Right renal pelvis (tissue), 4 donors: ENCODE data around the gene FLII. TPM values are rescaled to one million over a fixed set of nuclear protein-coding genes. Genes with fewer than 3 reads are reported as not detected.
A peak's percentile ranks its signal among the peaks of the same experiment; 100 is the strongest.

ENCODE experiments used
- DNase-seq, 4 donors: peaks; one replicate each; pipeline ENCODE4 v3.0.0-alpha.2; 2013; ENCODE audit warnings: low read depth in 4 of 4, low spot score in 3 of 4, missing footprints in 1 of 4
- polyA plus RNA-seq, 4 donors: library from polyadenylated mRNA; unstranded; fragments of 120-200 nt; gene quantifications; one replicate each; pipeline ENCODE4 v1.2.1, GENCODE V29; 2013; ENCODE audit not compliant: insufficient read length in 4 of 4

FLII gene
- polyA plus RNA-seq, 4 donors: 128 to 144 (median 136) TPM

DNA sequence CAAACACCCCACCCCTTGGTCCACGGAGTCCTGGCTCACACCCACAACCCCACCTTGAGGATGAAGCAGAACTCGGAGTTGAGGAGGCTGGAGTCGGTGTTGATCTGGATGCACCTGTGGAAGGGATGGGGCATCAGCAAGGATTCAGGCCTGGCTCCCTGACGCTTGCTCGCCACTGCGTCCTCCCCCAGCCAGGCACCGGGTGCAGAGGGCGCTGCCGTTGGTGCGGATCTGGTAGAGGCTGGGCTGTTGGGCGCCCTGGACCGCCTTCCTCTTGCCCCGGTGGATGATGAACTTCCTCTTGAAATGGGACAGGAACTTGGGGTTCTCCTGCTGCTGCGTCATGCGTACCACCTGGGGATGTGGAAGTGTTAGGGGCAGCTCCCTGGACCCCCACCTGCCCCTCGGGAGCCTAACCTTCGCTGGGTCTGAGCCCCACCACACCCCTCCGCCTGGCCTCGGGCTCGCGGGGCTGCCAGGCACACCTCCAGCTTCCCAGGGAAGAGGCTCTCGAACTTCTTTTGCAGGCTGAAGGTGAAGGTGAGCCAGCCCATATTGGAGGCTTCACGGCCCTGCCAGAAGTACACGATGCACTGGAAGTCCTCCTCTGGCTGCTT lies 12.3 kb downstream of the FLII start:
- DNase-seq: no peak

DNA sequence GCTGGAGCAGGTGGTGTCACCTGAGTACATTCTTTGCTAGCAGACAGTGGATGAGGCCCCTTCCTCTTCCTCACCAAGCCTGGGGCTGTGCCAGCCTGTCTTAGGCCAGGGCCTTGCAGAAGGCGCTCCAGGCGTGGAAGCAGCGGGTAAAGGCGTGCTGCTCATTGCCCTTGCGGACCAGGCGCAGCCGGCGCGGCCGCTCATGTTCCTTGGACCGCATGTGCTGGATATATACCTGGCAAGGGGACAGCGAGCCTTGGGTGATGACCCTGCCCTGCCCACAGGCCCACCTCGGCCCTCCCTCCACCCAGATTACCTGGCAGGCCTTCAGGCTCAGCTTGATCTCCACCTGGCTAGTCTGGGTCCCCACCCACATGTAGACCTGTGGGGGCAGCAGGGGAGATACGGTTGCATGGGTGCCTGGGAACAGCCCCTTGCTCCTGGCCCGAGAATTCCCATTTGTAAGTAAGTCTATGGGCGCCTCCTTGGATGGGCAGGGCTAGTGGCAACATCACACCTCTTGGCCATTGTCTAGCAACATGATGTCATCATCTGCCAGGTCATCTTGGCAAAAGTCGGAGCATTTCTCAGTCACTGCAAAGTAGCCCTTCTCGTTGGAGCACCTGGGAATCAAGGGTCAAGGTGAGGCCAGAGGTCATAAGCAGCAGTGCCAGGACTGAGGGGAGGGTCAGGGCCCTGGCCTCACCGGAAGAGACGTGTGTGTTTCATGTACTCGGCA lies 13.3 kb downstream of the FLII start:
- no peak for DNase-seq

DNA sequence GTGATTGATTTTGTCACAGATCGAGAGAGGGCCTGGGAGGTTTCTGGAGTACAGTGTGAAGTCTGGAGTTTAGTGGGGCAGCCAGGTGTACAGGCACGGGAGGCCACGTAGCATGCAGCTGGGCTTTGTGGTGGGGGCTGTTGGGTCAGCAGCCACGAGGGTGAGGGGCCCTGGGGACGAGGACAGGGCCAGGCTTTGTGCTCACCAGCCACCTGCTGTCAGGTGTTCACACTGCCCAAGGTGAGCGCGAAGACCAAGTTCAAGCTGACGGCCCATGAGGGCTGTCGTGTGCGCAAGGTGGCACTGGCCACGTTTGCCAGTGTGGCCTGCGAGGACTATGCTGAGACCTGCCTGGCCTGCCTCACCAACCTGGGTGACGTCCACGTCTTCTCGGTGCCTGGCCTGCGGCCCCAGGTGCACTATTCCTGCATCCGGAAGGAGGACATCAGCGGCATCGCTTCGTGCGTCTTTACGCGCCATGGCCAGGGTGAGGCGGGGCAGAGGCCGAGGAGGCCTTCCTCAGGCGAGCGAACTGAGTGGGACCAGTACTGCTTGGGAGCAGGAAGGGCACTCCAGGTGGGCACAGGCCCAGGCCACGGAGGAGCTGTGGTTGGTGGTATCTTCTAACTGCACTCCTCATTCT lies 17.2 kb downstream of the FLII start:
- DNase-seq: no peak

DNA sequence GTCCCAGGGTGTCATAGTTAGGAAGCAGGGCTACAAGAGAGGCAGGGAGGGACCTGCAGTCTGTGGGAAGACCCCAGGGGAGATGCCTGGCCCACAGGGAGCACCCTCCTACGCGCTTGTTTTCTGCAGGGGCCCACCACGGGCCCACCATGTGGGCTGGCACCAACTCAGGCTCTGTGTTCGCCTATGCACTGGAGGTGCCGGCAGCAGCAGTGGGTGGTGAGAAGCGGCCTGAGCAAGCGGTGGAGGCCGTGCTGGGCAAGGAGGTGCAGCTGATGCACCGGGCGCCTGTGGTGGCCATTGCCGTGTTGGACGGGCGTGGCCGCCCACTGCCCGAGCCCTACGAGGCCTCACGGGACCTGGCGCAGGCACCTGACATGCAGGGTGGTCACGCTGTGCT lies 18.1 kb downstream of the FLII start:
- DNase-seq: no peak

DNA sequence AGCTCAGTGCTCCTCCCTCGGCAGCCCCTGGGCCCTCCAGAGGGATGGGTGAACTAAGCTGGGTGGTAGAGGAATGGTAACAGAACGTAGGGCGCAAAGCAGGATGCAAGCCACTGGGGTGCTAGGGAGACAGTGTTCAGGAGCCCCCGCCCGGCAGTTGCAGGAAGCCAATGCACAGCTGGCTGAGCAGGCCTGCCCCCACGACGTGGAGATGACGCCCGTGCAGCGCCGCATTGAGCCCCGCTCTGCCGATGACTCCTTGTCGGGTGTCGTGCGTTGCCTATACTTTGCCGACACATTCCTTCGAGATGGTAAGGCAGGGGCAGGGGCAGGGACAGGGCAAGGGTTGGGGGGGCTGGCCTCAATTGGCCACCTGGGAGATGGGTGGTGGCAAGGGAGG lies 20.2 kb downstream of the FLII start:
- no peak for DNase-seq

DNA sequence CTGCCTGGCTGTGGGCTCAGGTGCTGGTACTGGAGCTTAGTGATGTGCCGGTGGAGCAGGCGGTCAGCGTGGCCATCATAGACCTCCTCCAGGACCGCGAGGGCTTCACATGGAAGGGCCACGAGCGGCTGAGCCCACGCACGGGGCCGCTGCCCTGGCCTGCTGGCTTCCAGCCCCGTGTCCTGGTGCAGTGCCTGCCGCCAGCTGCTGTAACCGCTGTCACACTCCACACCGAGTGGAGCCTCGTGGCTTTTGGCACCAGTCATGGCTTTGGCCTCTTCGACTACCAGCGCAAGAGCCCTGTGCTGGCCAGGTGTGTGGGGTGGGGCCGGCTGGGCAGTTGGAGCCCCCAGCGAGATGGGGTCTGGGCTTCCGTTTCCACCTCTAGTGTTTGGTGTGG lies 21.1 kb downstream of the FLII start:
- no peak for DNase-seq

DNA sequence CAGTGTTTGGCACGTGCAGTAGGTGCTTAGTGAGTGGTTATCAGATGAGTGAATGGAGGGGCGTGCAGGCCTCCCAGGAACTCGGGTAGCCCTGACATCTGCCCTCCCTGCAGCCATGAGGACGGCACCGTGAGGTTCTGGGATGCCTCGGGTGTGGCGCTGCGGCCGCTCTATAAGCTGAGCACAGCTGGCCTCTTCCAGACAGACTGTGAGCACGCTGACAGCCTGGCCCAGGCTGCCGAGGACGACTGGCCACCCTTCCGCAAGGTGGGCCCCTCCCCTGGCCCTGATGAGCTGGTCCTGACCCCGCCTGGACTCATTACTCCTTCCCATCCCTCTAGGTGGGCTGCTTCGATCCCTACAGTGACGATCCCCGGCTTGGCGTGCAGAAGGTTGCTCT lies 22.0 kb downstream of the FLII start:
- no peak for DNase-seq

DNA sequence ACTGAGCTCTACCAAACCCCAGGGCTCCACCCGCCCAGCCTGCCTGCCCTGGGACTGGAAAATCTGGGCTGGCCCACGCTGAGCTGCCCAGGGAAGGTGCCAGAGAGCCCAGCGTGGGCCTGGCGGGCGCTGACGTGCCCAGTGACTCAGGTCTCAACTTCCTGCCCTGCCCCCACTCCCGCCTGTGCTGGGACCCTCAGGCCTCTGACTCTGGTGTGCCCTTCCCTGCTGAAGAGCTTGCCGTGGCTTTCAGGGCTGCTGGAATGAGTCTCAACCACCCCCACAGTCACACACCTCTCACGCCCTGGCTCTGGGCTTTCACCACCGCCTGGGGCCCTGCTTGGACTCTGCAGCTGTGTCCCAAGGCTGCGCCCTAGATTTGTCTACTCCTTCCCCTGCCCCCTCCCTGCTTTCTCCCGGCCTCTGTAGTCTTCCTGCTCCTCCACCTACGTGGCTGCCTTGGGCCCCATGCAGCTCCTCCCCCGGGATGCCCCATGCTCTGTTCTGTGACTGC lies 22.7 kb downstream of the FLII start:
- no peak for DNase-seq

DNA sequence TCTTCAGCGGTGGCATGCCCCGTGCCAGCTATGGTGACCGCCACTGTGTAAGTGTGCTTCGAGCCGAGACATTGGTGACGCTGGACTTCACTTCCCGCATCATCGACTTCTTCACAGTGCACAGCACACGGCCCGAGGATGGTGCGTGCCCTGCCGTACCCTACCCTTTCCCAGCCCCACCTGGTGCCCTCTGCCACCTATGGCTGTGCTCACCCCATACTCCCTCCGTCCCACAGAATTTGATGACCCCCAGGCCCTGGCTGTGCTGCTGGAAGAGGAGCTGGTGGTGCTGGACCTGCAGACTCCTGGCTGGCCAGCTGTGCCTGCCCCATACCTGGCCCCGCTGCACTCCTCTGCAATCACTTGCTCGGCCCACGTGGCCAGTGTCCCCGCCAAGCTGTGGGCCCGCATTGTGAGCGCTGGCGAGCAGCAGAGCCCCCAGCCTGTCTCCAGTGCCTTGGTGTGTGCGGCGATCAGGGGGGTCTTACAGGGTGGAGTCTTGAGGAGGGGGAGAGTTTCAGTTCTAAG lies 23.6 kb downstream of the FLII start:
- DNase-seq: no peak

DNA sequence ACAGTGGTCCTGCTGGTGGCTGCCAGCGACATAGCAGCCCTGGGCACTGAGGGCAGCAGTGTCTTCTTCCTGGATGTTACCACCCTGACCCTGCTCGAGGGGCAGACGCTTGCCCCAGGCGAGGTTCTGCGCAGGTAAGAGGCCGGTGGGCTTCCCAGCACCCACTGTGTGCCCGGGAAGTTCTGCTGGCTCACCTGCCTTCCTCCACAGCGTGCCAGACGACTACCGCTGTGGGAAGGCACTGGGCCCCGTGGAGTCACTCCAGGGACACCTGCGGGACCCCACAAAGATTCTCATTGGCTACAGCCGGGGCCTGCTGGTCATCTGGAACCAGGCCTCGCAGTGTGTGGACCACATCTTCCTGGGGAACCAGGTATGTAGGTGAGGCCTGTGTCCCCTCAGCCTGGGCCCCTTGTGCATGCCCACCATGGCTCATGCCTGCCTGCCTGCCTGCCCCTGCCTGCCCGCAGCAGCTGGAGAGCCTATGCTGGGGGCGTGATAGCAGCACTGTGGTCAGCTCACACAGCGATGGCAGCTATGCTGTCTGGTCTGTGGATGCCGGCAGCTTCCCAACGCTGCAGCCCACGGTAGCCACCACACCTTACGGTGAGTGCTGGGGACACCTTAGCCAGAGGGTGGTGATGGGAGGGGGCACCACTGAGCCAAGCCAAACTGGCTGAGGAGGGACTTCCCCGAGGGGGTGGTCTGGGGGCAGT lies 24.6 kb downstream of the FLII start:
- DNase-seq: no peak

DNA sequence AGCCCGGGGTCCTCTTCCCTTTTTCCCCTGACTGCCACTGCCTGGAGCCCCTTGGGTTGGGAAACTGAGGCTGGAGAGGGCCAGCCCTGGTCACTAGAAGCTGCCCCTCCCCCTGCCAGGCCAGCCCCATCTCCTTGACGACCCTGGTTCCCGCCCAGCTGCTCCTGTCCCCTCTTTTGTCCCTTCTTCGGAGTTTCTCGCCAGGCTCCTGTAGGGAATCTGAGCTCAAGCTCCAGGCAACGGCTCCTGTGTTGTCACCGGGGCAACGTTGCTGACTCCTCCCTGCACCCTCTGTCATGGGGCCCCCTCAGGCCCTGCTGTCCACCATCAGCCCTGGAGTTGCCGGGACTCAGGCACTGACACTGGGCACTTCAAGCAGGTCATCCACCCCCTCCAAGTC lies 27.4 kb downstream of the FLII start:
- DNase-seq: no peak

DNA sequence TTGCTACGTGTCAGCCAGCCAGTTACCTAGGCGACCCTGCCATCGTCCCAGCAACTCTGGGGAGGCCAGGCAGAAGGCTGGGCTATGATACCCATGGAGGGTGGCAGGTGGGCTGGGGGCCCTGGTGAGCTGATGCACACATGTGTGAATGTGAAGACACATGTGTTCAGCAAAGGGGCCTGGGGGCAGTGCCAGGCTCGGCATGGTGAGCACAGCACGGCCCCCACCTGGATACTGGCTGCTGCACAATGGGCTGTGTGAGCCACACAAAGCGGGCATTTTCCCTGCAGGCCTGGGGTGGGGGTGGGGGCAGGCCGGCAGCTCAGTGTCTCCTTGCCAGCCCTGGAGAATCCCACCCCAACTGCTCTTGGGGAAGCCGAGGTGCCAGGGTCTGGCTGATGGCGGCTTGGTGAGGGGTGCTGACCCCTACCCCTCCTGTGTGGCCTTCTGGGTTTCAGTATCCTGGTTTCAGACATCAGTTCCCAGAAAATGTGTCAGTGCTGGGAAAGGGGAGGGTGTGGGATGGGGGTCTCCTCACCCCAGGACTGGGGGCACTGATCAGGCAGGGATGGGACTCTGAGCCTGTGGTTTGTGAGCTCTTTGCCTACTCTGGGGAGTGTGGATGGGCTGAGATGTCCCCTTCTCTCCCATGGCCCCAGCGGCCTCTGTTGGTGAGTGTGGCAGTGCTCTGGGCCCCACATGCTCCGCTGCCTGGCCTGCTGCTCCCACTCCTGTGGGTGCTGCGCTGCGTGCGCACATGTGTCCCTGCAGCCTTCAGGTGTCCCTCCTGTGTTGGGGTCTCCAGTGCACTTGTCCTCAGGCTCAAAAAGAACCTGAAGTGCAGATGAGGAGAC lies 28.0 kb downstream of the FLII start:
- DNase-seq: no peak

DNA sequence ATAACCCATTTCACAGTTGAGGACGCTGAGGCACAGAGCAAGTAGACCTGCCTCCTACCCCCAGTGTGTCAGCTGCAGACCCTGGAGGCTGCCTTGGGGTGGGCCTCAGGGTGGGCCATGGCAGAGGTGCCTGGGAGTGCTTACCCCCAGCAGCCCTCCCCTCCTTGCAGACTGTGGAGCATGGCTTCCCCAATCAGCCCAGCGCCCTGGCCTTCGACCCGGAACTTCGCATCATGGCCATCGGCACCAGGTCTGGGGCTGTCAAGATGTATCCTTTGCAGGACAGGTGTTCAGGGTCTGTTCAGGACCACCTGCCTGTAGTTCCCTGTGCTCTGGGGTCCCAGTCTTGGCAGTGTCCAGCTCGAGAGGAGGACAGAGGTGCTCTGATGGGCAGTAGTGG lies 28.8 kb downstream of the FLII start:
- no peak for DNase-seq

DNA sequence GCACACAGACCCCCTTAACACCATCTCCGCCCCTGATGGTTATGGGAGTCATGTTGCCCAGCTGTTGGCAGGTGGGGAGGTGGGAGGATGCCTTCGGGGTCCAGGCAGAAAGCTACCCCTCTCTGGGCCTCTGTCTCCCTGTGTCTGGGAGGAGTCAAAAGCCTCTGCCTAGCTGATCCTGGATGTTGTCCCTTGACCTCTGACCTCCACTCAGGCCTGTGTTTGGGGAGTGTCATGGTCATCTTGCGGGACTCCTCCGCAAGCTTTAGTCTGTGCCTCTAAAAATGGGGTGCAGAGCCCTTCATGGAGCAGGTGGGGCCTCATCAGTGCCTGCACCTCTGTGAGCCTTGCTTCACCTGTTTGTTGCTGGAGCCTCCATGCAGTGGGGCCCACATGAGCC lies 29.3 kb downstream of the FLII start:
- no peak for DNase-seq

DNA sequence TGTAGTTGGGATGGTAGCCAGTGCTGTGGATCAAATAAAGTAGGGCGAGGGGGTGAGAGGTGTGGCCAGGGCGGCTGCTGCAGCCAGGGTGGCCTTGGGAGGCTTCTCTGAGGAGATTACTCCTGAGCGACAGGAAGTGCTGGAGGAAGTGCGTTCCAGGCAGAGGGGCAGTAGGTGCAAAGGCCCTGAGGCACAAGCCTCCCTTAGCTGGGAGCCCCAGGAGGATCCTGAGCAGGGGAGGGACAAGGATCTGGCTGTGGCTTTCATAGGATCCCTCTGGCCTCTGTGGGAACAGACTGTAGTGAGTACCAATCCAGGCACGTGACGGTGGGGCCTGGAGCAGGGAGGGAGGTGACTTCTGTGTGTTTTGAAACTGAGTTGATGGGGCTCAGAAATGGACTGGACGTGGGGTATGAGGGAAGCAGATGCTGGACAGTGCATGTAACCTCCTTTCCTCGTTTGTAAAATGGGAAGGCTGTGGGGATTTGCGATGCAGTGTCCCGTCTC lies 30.3 kb downstream of the FLII start:
- no peak for DNase-seq

DNA sequence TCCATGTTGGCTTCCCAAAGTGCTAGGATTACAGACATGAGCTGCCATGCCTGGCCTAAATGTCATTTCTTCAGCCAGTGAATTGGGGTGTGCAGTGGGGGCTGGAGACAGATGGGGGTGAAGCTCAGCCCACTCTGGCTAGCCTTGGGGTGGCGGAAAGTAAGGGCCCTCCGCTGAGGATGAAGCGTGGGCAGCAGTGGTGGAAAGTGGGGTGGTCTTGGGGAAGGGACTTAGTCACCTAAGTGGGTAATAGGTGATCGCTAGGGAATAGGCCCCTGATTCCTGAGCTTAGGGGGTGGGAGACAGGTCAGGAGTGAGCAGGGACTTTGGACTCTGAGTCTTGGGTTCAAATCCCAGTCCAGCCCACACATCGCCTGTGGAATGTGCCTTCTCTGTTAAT lies 30.9 kb downstream of the FLII start:
- no peak for DNase-seq

DNA sequence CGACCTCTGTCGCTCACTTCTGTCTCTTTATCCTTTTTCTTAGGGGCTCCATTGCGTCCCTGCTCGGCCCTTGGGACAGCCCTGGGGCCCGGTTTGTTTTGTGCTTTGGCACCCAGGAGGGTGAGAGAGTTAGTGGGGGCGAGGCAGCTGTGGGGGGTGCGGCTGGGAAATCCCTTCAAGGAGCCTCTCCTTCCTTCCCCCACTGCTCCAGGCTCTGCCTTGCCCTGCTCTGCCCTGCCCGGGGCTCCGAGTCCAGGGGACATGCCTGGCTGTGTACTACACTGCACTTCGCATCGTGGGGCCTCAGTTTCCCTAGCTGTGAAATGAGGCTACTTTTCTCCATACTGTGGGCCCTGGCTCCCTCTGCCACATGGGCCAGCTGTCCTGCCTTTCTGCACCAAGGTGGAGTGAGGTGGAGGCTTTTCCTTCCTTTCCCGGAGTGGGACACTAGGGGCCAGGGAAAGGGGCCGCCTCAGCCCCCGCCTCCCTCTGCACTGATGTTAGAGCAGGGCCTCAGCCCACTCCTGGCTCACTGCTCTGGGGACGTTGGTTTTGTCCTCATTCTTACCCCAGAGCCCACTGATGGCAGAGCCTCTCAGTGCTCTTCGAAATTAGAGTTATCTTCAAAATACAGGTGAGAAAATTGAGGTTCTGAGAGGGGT lies 32.1 kb downstream of the FLII start:
- no peak for DNase-seq

DNA sequence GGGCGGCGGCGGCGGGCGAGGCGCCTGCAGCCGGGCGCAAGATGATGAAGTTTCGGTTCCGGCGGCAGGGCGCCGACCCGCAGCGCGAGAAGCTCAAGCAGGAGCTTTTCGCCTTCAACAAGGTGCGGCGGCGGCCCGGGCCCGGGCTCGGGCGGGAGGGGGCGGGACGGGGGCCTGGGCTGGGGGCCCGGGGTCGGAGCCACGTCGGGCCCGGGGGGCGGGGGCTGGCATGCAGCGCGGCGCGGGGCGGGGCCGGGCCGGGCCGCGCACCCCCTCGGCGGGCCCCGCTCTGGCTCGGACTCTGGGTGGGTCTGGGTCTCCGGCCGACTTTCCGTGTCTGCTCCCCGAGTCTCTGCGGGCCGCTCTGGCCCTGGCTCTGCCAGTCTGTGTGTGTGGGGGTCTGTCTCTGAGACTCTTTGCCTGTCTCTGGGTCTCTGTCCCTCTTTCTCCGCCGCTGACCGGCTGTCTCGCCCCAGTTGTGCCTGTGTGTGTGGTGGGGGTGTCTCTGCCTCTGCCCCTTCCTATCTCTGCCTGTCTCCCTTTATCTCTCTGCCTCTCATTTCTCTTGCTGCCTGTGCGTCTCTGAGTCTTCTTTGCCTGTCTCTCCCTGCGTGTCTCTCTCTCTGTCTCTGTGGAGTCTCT lies 32.8 kb downstream of the FLII start:
- peak in 1 of 4 donors; percentile 18 for DNase-seq

DNA sequence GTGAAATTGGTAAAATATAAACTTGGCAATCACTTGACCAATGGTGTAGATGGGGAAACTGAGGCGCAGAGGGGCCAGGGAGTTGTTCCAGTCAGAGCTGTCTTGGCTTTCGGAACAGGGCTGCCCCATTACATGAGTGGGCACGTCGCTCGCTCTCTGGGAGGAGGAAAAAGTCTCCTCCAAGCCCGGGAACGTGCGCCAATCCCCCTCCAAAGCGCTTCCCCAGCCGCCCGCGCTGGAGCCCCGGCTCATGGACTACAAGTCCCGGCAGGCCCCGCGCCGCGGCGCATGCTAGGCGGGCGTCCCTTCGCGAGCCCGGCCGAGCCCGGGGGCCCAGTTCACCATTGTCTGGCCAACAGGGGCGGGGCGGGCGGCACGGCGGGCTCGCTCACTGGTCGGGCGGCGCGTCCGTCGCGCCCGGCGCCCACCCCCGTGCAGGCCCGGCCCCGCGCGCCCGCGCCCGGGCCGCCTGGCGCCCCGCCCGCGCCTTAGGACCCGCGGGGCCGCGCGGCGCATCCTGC lies 33.4 kb downstream of the FLII start, which contains the start of gene LLGL1:
Gene LLGL1 (plus strand): TSS at position 515 of the 521 bp plus-strand sequence. CDS start 48 bp downstream, outside the sequence.
- DNase-seq: peak; percentile 91 to 93 (median 92)
